Thyroid gland (tissue), 4 donors: ENCODE results near the gene RASGRP1.

Experiments
- POLR2A ChIP-seq, 2 donors: fragments of 450-650 bp; IDR thresholded peaks; one replicate each; pipeline ENCODE4 v1.6.1; 2017; ENCODE audit warnings: antibody characterized with exemption in 2 of 2, mild to moderate bottlenecking in 2 of 2, moderate library complexity in 1 of 2
- TF ChIP-seq, protein P1 (sequence below), 6 experiments: fragments of 200-600 bp in 3 of 6; fragments of 450-650 bp in 3 of 6; sonication (generic) in 3 of 6; IDR thresholded peaks; one replicate each; pipeline ENCODE4 v1.5.1; 2016 to 2019; ENCODE audit warnings: antibody characterized with exemption in 6 of 6, mild to moderate bottlenecking in 2 of 6, inconsistent platforms in 1 of 6, moderate library complexity in 1 of 6

- TF ChIP-seq, protein P1, sequence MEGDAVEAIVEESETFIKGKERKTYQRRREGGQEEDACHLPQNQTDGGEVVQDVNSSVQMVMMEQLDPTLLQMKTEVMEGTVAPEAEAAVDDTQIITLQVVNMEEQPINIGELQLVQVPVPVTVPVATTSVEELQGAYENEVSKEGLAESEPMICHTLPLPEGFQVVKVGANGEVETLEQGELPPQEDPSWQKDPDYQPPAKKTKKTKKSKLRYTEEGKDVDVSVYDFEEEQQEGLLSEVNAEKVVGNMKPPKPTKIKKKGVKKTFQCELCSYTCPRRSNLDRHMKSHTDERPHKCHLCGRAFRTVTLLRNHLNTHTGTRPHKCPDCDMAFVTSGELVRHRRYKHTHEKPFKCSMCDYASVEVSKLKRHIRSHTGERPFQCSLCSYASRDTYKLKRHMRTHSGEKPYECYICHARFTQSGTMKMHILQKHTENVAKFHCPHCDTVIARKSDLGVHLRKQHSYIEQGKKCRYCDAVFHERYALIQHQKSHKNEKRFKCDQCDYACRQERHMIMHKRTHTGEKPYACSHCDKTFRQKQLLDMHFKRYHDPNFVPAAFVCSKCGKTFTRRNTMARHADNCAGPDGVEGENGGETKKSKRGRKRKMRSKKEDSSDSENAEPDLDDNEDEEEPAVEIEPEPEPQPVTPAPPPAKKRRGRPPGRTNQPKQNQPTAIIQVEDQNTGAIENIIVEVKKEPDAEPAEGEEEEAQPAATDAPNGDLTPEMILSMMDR (IDR thresholded peaks at IDR 0.05), result no peak
- no peak for TF ChIP-seq POLR2A (IDR thresholded peaks at IDR 0.05)
Observed at GRCh38 chr15:38554354-38554753, 10.3 kb downstream of the RASGRP1 start.
